ENCODE measurements around the gene CLRN1. TPM values are rescaled to one million over a fixed set of nuclear protein-coding genes. Genes with fewer than 3 reads are reported as not detected.

CLRN1 gene
- total RNA-seq, 1 donor from 2014 or later, result not detected

DNA sequence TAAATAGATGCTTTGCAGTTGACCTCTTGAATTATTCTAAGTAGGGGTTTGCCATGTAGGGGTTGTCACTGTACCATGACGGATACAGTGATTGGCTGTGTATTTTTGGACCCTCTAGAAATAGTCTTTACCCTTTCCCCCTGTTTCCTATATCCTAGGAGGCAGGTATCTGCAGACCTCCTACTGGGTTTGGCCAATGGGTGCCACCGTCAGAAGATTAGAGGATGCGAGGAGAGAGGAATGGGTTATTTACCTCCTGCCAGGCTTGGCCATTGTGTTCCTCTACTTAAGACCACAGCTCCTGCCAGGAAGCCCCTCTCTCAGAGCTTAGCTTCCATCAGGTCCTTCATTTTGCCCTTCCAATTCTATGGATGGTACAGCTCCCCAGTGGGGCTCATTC, 40.2 kb upstream of the CLRN1 start:
- no peak for DNase-seq (ENCODE audit: low spot score in 2 of 2)
- TF ChIP-seq, protein P1, sequence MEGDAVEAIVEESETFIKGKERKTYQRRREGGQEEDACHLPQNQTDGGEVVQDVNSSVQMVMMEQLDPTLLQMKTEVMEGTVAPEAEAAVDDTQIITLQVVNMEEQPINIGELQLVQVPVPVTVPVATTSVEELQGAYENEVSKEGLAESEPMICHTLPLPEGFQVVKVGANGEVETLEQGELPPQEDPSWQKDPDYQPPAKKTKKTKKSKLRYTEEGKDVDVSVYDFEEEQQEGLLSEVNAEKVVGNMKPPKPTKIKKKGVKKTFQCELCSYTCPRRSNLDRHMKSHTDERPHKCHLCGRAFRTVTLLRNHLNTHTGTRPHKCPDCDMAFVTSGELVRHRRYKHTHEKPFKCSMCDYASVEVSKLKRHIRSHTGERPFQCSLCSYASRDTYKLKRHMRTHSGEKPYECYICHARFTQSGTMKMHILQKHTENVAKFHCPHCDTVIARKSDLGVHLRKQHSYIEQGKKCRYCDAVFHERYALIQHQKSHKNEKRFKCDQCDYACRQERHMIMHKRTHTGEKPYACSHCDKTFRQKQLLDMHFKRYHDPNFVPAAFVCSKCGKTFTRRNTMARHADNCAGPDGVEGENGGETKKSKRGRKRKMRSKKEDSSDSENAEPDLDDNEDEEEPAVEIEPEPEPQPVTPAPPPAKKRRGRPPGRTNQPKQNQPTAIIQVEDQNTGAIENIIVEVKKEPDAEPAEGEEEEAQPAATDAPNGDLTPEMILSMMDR (IDR thresholded peaks at IDR 0.05), result no peak
- Histone ChIP-seq H3K9me3 (no peaks in the 10 kb centered on the region), H3K27ac (no peak overlapping the region), H3K4me1 (no peaks in the 10 kb centered on the region), H3K27me3 (no peaks in the 10 kb centered on the region), H3K36me3 (no peaks in the 10 kb centered on the region), H3K4me3 (no peak overlapping the region)
- intact Hi-C loops (cut with DNase I), result no loop called here

DNA sequence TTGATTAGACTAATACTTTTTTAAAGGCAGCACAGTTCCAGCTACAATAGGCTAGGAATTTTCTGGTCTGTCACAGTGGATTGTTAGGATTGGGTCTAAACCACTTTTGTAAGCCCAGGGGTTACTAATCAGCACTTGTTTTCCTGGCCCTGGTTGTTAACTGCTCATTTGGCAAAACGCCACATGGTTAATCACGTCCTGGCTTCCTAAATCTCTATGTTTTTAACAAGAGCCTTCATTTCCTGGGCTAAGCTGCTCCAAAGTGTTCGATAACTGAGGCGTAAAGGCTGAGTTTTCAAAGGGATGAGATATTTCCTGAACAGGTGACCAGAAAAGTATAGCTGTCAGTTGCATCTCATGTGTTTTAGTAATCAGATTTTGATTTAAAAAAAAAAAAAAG, 38.9 kb upstream of the CLRN1 start:
- DNase-seq (ENCODE audit: low spot score in 2 of 2), result no peak
- Histone ChIP-seq H3K36me3 (no peaks in the 10 kb centered on the region), H3K4me1 (no peaks in the 10 kb centered on the region), H3K27me3 (no peaks in the 10 kb centered on the region), H3K4me3 (no peak overlapping the region), H3K9me3 (no peaks in the 10 kb centered on the region), H3K27ac (no peak overlapping the region)
- intact Hi-C loops (cut with DNase I), result no loop called here
- TF ChIP-seq, protein P1 (IDR thresholded peaks at IDR 0.05), result no peak

DNA sequence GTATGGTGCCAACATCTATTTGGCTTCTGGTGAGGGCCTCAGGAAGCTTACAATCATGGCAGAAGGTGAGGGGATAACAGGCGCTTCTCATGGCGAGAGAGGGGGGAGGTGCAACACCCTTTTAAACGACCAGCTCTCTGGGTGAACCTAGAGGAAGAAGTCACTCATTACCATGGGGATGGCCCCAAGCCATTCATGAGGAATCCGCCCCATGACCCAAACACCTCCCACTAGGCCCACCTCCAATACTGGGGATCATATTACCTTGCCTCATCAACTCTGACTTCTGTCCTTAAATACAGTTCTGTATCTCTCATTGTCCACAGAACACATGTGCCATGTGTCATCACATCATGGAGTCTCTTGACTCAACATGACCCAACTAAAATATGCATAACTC, 37.5 kb upstream of the CLRN1 start:
- Histone ChIP-seq H3K27ac (no peak overlapping the region), H3K36me3 (no peaks in the 10 kb centered on the region), H3K4me3 (no peak overlapping the region), H3K9me3 (no peaks in the 10 kb centered on the region), H3K27me3 (no peaks in the 10 kb centered on the region), H3K4me1 (no peaks in the 10 kb centered on the region)
- TF ChIP-seq, protein P1 (IDR thresholded peaks at IDR 0.05), result no peak
- intact Hi-C loops (cut with DNase I), result no loop called here
- no peak for DNase-seq (ENCODE audit: low spot score in 2 of 2)

DNA sequence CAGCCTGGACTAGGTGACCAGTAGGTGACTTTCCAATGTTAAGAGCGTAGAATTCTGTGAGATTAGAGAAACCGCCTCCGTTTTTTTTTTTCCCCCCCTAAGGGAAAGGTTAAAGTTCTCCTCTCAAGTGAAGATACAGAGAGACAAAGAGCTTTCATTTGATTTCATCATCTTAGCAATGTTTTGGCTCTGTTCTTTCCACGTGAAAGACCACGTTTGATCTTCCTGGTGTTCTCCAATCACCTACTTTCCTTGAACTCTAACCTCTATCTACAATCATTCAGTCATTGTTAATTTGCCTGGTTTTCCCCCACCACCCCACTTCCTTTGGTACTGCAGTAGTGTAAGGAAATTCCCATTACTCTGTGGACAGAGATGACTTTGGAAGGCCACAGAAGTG, 36.9 kb upstream of the CLRN1 start:
- intact Hi-C loops (cut with DNase I), result no loop called here
- no peak for DNase-seq (ENCODE audit: low spot score in 2 of 2)

DNA sequence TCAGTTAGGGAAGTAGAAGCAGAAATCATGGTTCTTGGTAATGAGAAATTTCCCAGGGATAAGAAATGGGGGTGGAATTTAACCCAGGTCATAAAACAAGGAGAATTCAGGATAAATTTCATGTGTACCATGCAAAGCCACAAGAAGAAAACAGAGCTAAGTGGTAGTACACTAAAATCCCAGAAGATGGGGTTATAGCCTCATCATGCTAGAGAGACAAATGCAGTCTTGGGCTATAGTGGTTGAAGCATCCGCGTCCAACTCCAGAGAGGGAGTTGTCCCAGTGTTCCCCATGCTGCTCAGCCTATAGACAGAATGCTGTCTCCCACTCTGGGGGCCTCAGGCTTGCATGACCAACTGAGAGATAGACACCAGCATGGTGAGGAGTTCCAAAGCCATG, 36.2 kb upstream of the CLRN1 start:
- intact Hi-C loops (cut with DNase I), result no loop called here
- H3K4me3 ChIP-seq, result no peak overlapping the region
- TF ChIP-seq, protein P1 (IDR thresholded peaks at IDR 0.05), result no peak

More for the DNA sequence above, 36.9 kb upstream of the CLRN1 start:
- Histone ChIP-seq H3K9me3 (no peaks in the 10 kb centered on the region), H3K4me1 (no peaks in the 10 kb centered on the region), H3K27me3 (no peaks in the 10 kb centered on the region), H3K36me3 (no peaks in the 10 kb centered on the region), H3K27ac (no peak overlapping the region), H3K4me3 (no peak overlapping the region)
- TF ChIP-seq, protein P1 (IDR thresholded peaks at IDR 0.05), result no peak

DNA sequence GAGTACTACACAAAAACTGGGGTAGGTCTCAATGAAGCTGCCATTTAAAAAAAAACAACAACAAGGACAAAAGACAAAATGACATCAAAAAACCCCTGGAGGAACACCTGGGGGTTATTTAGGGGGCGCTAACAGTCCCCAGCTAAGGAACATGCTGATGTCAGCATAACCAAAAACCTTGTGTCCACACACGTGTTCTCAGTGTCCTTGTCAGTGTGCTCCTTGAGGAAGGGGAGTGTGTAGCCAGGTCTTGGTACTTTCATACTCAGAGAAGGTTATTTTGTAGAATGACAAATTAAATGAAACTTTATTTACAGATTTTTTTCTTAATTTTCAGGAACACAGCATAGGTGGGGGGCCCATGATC, 31.2 kb upstream of the CLRN1 start:
- H3K9me3 ChIP-seq, result no peaks in the 10 kb centered on the region
- no peak overlapping the region for H3K4me3 ChIP-seq
- H3K36me3 ChIP-seq, result no peaks in the 10 kb centered on the region
- no peak for DNase-seq (ENCODE audit: low spot score in 2 of 2)
- H3K27ac ChIP-seq, result no peak overlapping the region
- H3K27me3 ChIP-seq, result no peaks in the 10 kb centered on the region
- TF ChIP-seq, protein P1 (IDR thresholded peaks at IDR 0.05), result no peak
- intact Hi-C loops (cut with DNase I), result no loop called here
- no peaks in the 10 kb centered on the region for H3K4me1 ChIP-seq

More for the DNA sequence above, 36.2 kb upstream of the CLRN1 start:
- Histone ChIP-seq H3K4me1 (no peaks in the 10 kb centered on the region), H3K36me3 (no peaks in the 10 kb centered on the region), H3K27ac (no peak overlapping the region), H3K9me3 (no peaks in the 10 kb centered on the region), H3K27me3 (no peaks in the 10 kb centered on the region)
- no peak for DNase-seq (ENCODE audit: low spot score in 2 of 2)
